HEK293 (cell line): ENCODE results near the gene MMUT.
A peak's percentile ranks its signal among the peaks of the same experiment; 100 is the strongest.

ENCODE experiments used
- CTCF ChIA-PET: fragments of 350-600 bp; formaldehyde crosslinking; extraction: SDS; loops from one replicate; lab custom pipeline; 2021; ENCODE audit warnings: antibody characterized with exemption; lab: Yijun Ruan, JAX
- POLR2A ChIA-PET: fragments of 300-600 bp; formaldehyde crosslinking; extraction: SDS; loops from one replicate; lab custom pipeline; 2020; ENCODE audit warnings: antibody characterized with exemption, inconsistent platforms; lab: Yijun Ruan, JAX
- H3K27ac ChIP-seq: fragments of 200-500 bp; sonication (Bioruptor generic); 2 replicates; pipeline ENCODE4 v1.5.1; 2014; ENCODE audit warnings: low read depth, low read length, control low read depth, inconsistent platforms; ENCODE audit errors: extremely low read depth
- H3K36me3 ChIP-seq, 2 experiments: fragments of 200-500 bp in 1 of 2; sonication (Bioruptor generic) in 1 of 2; 1 replicate in 1 of 2; 2 replicates in 1 of 2; pipeline ENCODE4 v1.5.1; 2014 to 2017; ENCODE audit warnings: inconsistent platforms in 2 of 2, low read length in 2 of 2; ENCODE audit not compliant: control insufficient read depth in 2 of 2, insufficient read depth in 1 of 2
- H3K4me1 ChIP-seq: fragments of 200-500 bp; sonication (Bioruptor generic); 2 replicates; pipeline ENCODE4 v1.5.1; 2014; ENCODE audit warnings: mild to moderate bottlenecking, low read length, inconsistent platforms; ENCODE audit not compliant: control insufficient read depth, insufficient read depth
- H3K4me3 ChIP-seq: 2 replicates; pipeline ENCODE4 v1.5.1; 2011; ENCODE audit warnings: low read depth, mild to moderate bottlenecking, control low read depth, low read length, moderate library complexity
- H3K9me3 ChIP-seq: fragments of 200-500 bp; sonication (Bioruptor generic); 2 replicates; pipeline ENCODE4 v1.5.1; 2014; ENCODE audit warnings: low read depth, low read length, inconsistent platforms; ENCODE audit not compliant: control insufficient read depth, insufficient read depth
- CTCF ChIP-seq: fragments of 450-650 bp; formaldehyde crosslinking; IDR thresholded peaks from 2 replicates; pipeline ENCODE4 v1.5.1; 2016; ENCODE audit warnings: missing biosample characterization, missing genetic modification characterization
- OSR2 ChIP-seq: fragments of 450-650 bp; formaldehyde crosslinking; IDR thresholded peaks from 2 replicates; pipeline ENCODE4 v1.5.1; 2016; ENCODE audit warnings: missing biosample characterization, missing genetic modification characterization
- PRDM1 ChIP-seq: fragments of 450-650 bp; formaldehyde crosslinking; IDR thresholded peaks from 2 replicates; pipeline ENCODE4; 2016; ENCODE audit warnings: missing biosample characterization, missing genetic modification characterization
- SP2 ChIP-seq: fragments of 450-650 bp; formaldehyde crosslinking; IDR thresholded peaks from 2 replicates; pipeline ENCODE4 v1.5.1; 2016; ENCODE audit warnings: missing biosample characterization, missing genetic modification characterization
- YY1 ChIP-seq: fragments of 450-650 bp; formaldehyde crosslinking; IDR thresholded peaks from 2 replicates; pipeline ENCODE4 v1.5.1; 2018; ENCODE audit warnings: missing biosample characterization, missing genetic modification characterization
- ZBTB21 ChIP-seq: fragments of 450-650 bp; formaldehyde crosslinking; IDR thresholded peaks from 2 replicates; pipeline ENCODE4 v1.5.1; 2017; ENCODE audit warnings: missing biosample characterization, missing genetic modification characterization
- ZNF132 ChIP-seq: fragments of 450-650 bp; formaldehyde crosslinking; IDR thresholded peaks from 2 replicates; pipeline ENCODE4 v1.5.1; 2017; ENCODE audit warnings: missing biosample characterization, missing genetic modification characterization, borderline replicate concordance
- ZNF302 ChIP-seq: fragments of 450-650 bp; formaldehyde crosslinking; IDR thresholded peaks from 2 replicates; pipeline ENCODE4 v1.5.1; 2016; ENCODE audit warnings: missing biosample characterization, missing genetic modification characterization, low read depth
- ZNF335 ChIP-seq: fragments of 450-650 bp; formaldehyde crosslinking; conservative IDR thresholded peaks from 2 replicates; pipeline ENCODE4 v1.5.1; 2016; ENCODE audit warnings: missing biosample characterization, missing genetic modification characterization
- ZNF48 ChIP-seq: fragments of 450-650 bp; formaldehyde crosslinking; IDR thresholded peaks from 2 replicates; pipeline ENCODE4 v1.5.1; 2016; ENCODE audit warnings: missing biosample characterization, missing genetic modification characterization
- ZNF510 ChIP-seq: fragments of 450-650 bp; formaldehyde crosslinking; IDR thresholded peaks from 2 replicates; pipeline ENCODE4 v1.5.1; 2018; ENCODE audit warnings: mild to moderate bottlenecking, missing genetic modification characterization, missing biosample characterization; ENCODE audit not compliant: insufficient replicate concordance
- ZNF549 ChIP-seq: fragments of 450-650 bp; IDR thresholded peaks from 2 replicates; pipeline ENCODE4 v1.5.1; 2018; ENCODE audit warnings: missing biosample characterization, missing genetic modification characterization, mild to moderate bottlenecking, inconsistent platforms, moderate library complexity
- ZNF624 ChIP-seq: fragments of 450-650 bp; formaldehyde crosslinking; IDR thresholded peaks from 2 replicates; pipeline ENCODE4 v1.5.1; 2017; ENCODE audit warnings: missing biosample characterization, missing genetic modification characterization
- ZNF645 ChIP-seq: fragments of 450-650 bp; formaldehyde crosslinking; IDR thresholded peaks from 2 replicates; pipeline ENCODE4; 2016; ENCODE audit warnings: missing biosample characterization, missing genetic modification characterization
- ZNF654 ChIP-seq: fragments of 450-650 bp; formaldehyde crosslinking; IDR thresholded peaks from 2 replicates; pipeline ENCODE4 v1.5.1; 2016; ENCODE audit warnings: low read depth, missing biosample characterization, missing genetic modification characterization
- ZNF707 ChIP-seq: fragments of 450-650 bp; formaldehyde crosslinking; IDR thresholded peaks from 2 replicates; pipeline ENCODE4 v1.5.1; 2016; ENCODE audit warnings: missing biosample characterization, missing genetic modification characterization
- ZNF768 ChIP-seq: fragments of 450-650 bp; formaldehyde crosslinking; IDR thresholded peaks from 2 replicates; pipeline ENCODE4 v1.5.1; 2018; ENCODE audit warnings: missing biosample characterization, mild to moderate bottlenecking, missing genetic modification characterization
- ZSCAN23 ChIP-seq: fragments of 450-650 bp; formaldehyde crosslinking; IDR thresholded peaks from 2 replicates; pipeline ENCODE4 v1.5.1; 2016; ENCODE audit warnings: missing biosample characterization, missing genetic modification characterization
- ZSCAN5A ChIP-seq: fragments of 450-650 bp; formaldehyde crosslinking; IDR thresholded peaks from 2 replicates; pipeline ENCODE4 v1.5.1; 2016; ENCODE audit warnings: missing biosample characterization, missing genetic modification characterization
- ZXDB ChIP-seq: fragments of 450-650 bp; formaldehyde crosslinking; IDR thresholded peaks from 2 replicates; pipeline ENCODE4 v1.5.1; 2016; ENCODE audit warnings: missing biosample characterization, missing genetic modification characterization
- TF ChIP-seq, protein P1 (sequence below): fragments of 450-650 bp; formaldehyde crosslinking; IDR thresholded peaks from 2 replicates; pipeline ENCODE4 v1.5.1; 2016; ENCODE audit warnings: missing biosample characterization, missing genetic modification characterization

The MMUT gene

GRCh38 chr6:49409951-49410542, 53.0 kb downstream of the MMUT start:
- Histone ChIP-seq H3K36me3 (no peaks in the 10 kb centered on the region), H3K4me3 (no peak overlapping the region), H3K9me3 (no peaks in the 10 kb centered on the region), H3K4me1 (no peaks in the 10 kb centered on the region), H3K27ac (no peak overlapping the region)
- POLR2A ChIA-PET = no interaction called here
- TF ChIP-seq OSR2 (tag by site-specific recombination) (no peak), CTCF (tag by site-specific recombination) (peak; percentile 40), ZNF654 (peak; percentile 66), ZNF624 (tag by site-specific recombination) (no peak)
- CTCF ChIA-PET = interaction anchor here (0.5 to 4.5 kb wide), 43 partner anchors 9 to 1623 kb away, joined by 3 to 31 read pairs (median 4); no protein-coding TSS in a partner anchor

DNA sequence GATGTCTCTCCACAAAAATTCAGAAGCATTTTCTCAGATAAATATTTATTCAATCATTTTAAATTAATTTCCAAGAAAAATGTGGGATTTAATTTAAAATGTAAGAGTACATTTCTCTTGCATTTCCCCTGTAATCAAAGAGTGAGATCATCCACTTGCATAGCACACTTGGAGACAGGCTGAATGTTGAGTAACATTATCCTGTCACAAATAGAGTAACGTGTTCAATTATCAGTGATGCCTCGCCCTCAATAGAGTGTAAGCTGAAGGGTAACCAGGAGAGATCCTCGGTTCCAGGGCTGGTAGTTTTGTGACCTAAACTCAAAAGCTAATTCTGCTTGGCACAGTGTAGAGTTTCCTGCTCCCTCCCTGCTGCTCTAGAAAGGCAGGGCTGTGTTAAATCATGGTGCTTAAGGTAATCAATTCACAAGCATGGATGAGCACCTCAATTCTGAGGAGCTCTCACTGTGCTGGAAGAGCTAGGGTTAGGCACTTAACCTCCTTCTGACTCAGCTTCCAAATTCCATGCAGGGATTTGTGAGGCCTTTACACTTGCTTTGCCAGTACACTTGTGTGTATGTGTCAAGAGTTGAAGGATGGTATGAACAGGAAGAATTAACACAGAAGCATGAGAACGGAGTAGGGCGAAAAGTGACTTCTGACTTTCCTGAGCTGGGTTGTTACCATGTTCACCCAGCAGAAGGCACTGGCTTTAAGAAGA, 56.6 kb downstream of the MMUT start:
- CTCF ChIA-PET = interaction anchor here (0.6 kb wide), 1 partner anchor 8 kb away, joined by 3 read pairs; no protein-coding TSS in a partner anchor
- TF ChIP-seq YY1 (tag by site-specific recombination) (no peak), ZNF132 (tag by site-specific recombination) (no peak), SP2 (tag by site-specific recombination) (no peak), ZNF335 (tag by site-specific recombination) (no peak), ZSCAN23 (tag by site-specific recombination) (no peak), ZNF645 (tag by site-specific recombination) (no peak)
- TF ChIP-seq, protein P1, sequence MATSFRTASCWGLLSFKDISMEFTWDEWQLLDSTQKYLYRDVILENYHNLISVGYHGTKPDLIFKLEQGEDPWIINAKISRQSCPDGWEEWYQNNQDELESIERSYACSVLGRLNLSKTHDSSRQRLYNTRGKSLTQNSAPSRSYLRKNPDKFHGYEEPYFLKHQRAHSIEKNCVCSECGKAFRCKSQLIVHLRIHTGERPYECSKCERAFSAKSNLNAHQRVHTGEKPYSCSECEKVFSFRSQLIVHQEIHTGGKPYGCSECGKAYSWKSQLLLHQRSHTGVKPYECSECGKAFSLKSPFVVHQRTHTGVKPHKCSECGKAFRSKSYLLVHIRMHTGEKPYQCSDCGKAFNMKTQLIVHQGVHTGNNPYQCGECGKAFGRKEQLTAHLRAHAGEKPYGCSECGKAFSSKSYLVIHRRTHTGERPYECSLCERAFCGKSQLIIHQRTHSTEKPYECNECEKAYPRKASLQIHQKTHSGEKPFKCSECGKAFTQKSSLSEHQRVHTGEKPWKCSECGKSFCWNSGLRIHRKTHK (tag by site-specific recombination) = no peak
- H3K36me3 ChIP-seq = no peaks in the 10 kb centered on the region
- H3K27ac ChIP-seq = no peak overlapping the region
- no peaks in the 10 kb centered on the region for H3K4me1 ChIP-seq
- POLR2A ChIA-PET = no interaction called here
- H3K9me3 ChIP-seq = no peaks in the 10 kb centered on the region
- H3K4me3 ChIP-seq = no peak overlapping the region

GRCh38 chr6:49401063-49401462, 62.0 kb downstream of the MMUT start:
- Histone ChIP-seq H3K9me3 (no peaks in the 10 kb centered on the region; the same call in 1 of the 2 replicates), H3K27ac (no peak overlapping the region), H3K4me1 (no peaks in the 10 kb centered on the region), H3K4me3 (no peak overlapping the region), H3K36me3 (no peaks in the 10 kb centered on the region)
- ChIA-PET POLR2A (no interaction called here), CTCF (interaction anchor here (1.0 kb wide), 1 partner anchor 9 kb away, joined by 3 read pairs; no protein-coding TSS in a partner anchor)
- TF ChIP-seq ZNF768 (tag by site-specific recombination) = no peak
- no peak for TF ChIP-seq ZSCAN5A (tag by site-specific recombination)
- no peak for TF ChIP-seq ZNF48 (tag by site-specific recombination)
- no peak for TF ChIP-seq ZNF510 (tag by site-specific recombination)
- no peak for TF ChIP-seq ZBTB21
- TF ChIP-seq ZNF302 = no peak
- TF ChIP-seq ZXDB = no peak
- no peak for TF ChIP-seq ZNF707 (tag by site-specific recombination)
- TF ChIP-seq ZNF549 (tag by site-specific recombination) = no peak
- no peak for TF ChIP-seq PRDM1 (tag by site-specific recombination)
